Measurements from ENCODE around the gene FAM219A.

GRCh38 chr9:34374339-34374738 is 84.0 kb downstream of the FAM219A start:
- TF ChIP-seq CTCF (tag by site-specific recombination; IDR thresholded peaks at IDR 0.05) (no peak), ZBTB10 (tag by site-specific recombination; IDR thresholded peaks at IDR 0.05) (no peak), ZFP3 (tag by site-specific recombination; IDR thresholded peaks at IDR 0.05; ENCODE audit: low read depth) (no peak), ZNF629 (tag by site-specific recombination; IDR thresholded peaks at IDR 0.05) (no peak), ZNF670 (tag by site-specific recombination; IDR thresholded peaks at IDR 0.05; ENCODE audit: low read depth) (no peak), ZBTB7A (tag by site-specific recombination; IDR thresholded peaks at IDR 0.05; ENCODE audit: low read depth) (no peak), HOXC10 (CRISPR knock-in tag; IDR thresholded peaks at IDR 0.05) (no peak), ZBTB26 (tag by site-specific recombination; optimal IDR thresholded peaks at IDR 0.05) (no peak), ZNF221 (tag by site-specific recombination; IDR thresholded peaks at IDR 0.05; ENCODE audit: borderline replicate concordance) (no peak), ZEB2 (tag by site-specific recombination; IDR thresholded peaks at IDR 0.05) (no peak)

Measured in HEK293 (cell line).